ENCODE data around the gene TCTA.

TCTA gene

DNA sequence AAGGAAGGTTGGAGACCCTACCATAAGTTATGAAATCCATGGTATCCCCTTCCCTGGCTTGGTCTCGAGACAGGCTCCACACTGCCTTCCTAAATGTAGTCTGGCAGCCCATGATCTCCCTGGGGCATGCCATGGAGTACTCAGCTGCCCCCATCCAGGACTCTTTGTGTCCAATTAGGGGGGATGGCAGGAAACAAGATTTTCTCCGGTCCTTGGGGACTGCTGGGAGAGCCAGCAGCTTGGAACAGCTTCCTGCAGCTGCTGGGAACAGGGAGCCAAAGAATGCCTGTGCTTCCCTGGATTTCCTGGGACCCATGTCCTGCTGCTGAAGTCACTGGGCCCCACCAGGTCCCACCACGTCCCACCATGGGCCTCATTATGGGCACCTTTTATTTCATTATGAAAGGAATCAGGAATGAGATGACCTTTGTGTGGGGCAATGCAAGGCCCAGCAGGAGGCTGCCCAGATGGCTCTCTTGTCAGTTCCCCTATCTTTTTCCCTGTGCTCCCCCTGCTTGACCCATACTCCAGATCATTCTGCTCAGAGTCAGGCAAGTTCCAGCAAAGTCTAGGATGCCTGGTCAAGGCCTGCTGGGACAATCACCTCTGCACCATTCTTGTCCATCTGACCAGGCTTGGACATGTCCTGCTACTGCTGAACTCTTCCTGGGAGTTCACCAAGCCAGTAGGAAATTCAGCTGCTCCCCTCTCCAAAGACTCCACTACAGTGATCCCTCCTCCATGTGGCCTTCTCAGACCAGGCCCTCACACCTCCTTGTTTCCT, 42.9 kb downstream of the TCTA start:
- H3K27me3 ChIP-seq (ENCODE audit: control insufficient read depth in 5 of 5, insufficient read depth in 4 of 5, low read length in 5 of 5) = no peaks in the 10 kb centered on the region
- H3K9ac ChIP-seq (ENCODE audit: low read length in 5 of 5) = peak overlapping the region in 2 of 5 donors; percentile 35 to 45
- peak overlapping the region; percentile 24 for H3K27ac ChIP-seq (ENCODE audit: low read depth, low read length)

DNA sequence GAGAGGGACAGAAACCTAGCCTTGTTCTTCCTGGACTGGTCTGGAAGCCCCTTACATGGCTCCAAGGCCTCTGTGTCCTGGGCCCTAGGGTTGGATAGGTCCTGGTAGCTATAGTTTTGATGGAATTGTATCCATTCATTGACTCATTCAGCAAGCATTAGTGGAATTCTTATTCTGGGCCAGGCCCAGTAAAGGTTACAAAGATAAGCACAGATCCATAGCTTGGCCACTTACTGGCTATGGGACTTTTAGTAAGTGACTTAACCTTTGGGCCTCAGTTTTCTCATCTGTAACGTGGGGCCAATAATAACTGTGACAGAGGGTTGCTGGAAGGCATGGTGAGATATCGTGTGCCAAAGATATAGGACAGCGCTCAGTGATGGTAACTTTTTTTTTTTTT, 44.2 kb downstream of the TCTA start:
- no peaks in the 10 kb centered on the region for H3K27me3 ChIP-seq (ENCODE audit: control insufficient read depth in 5 of 5, insufficient read depth in 4 of 5, low read length in 5 of 5)
- no peak overlapping the region for H3K27ac ChIP-seq (ENCODE audit: low read depth, low read length)
- H3K4me1 ChIP-seq (ENCODE audit: control insufficient read depth in 5 of 5, insufficient read depth in 5 of 5, low read length in 5 of 5) = peaks cover 8 to 21% (median 18%) of the 10 kb centered on the region in 5 donors
- no peaks in the 10 kb centered on the region for H3K9me3 ChIP-seq (ENCODE audit: control insufficient read depth in 5 of 5, low read length in 5 of 5)
- no peaks in the 10 kb centered on the region for H3K36me3 ChIP-seq (ENCODE audit: control insufficient read depth in 5 of 5, insufficient read depth in 5 of 5, low read length in 5 of 5)
- H3K4me3 ChIP-seq (ENCODE audit: low read depth in 1 of 5, low read length in 5 of 5) = no peak overlapping the region
- H3K9ac ChIP-seq (ENCODE audit: low read length in 5 of 5) = no peak overlapping the region

More for the DNA sequence above, 42.9 kb downstream of the TCTA start:
- Histone ChIP-seq H3K9me3 (ENCODE audit: control insufficient read depth in 5 of 5, low read length in 5 of 5) (no peaks in the 10 kb centered on the region), H3K4me1 (ENCODE audit: control insufficient read depth in 5 of 5, insufficient read depth in 5 of 5, low read length in 5 of 5) (peaks cover 8 to 16% (median 15%) of the 10 kb centered on the region in 5 donors), H3K4me3 (ENCODE audit: low read depth in 1 of 5, low read length in 5 of 5) (peak overlapping the region in 2 of 5 donors; percentile 13 to 25), H3K36me3 (ENCODE audit: control insufficient read depth in 5 of 5, insufficient read depth in 5 of 5, low read length in 5 of 5) (no peaks in the 10 kb centered on the region)

DNA sequence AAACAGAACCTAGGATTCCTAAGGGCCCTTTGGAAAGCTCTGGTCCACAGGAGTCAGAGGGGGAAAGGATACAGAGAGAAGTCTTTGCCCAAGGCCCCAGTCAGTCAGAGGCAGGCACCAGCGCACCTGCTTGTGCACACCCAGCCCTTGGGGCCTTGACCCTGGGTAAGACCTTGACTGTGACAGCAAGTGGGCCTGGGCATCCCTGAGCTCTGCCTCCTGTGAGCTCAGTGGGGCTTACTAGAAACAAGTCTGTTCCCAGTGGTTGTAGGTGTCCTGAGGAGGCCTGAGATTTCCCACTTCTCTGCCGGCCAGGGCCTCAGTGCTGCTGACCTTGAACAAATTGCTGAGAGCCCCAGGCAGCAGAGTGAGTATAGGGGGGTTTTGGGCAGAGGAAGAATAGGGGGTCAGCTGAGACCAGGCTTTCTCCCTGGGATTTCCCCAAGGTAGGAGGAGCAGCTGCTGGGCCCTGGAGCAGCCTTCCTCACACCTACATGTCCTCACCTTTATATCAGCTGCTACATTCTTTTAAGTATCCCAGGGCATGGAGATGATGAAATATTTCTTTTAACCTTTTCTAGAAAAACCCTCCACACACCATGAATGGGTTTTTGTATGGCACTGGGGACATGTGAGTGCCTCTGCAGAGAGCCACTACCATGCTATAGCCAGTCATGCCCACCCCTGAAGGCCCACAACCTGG, 48.1 kb downstream of the TCTA start:
- H3K27me3 ChIP-seq (ENCODE audit: control insufficient read depth in 5 of 5, insufficient read depth in 4 of 5, low read length in 5 of 5) = no peaks in the 10 kb centered on the region
- no peak overlapping the region for H3K27ac ChIP-seq (ENCODE audit: low read depth, low read length)
- no peaks in the 10 kb centered on the region for H3K9me3 ChIP-seq (ENCODE audit: control insufficient read depth in 5 of 5, low read length in 5 of 5)
- no peak overlapping the region for H3K9ac ChIP-seq (ENCODE audit: low read length in 5 of 5)
- H3K36me3 ChIP-seq (ENCODE audit: control insufficient read depth in 5 of 5, insufficient read depth in 5 of 5, low read length in 5 of 5) = no peaks in the 10 kb centered on the region
- H3K4me3 ChIP-seq (ENCODE audit: low read depth in 1 of 5, low read length in 5 of 5) = no peak overlapping the region
- peaks cover 1 to 17% (median 10%) of the 10 kb centered on the region in 5 donors for H3K4me1 ChIP-seq (ENCODE audit: control insufficient read depth in 5 of 5, insufficient read depth in 5 of 5, low read length in 5 of 5)

DNA sequence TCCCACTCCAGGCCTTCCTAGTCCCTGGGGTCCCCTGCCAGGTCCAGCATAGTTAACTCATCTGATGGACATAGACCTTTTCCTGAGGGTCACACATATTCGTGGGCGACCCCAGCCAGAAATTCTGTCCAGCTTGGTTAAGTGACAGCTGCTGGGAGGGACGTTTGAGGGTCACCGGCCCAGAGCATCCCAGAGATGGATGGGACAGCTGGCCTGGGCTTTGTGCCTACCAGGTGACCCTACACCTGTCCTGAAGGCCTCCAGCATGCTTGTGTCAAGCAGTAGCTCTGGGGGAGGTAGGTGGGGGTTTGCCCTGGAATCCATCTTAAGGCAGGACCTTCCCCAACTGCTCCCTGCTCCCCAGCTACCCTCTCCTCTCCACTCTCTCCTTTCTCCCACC, 48.7 kb downstream of the TCTA start:
- Histone ChIP-seq H3K4me1 (ENCODE audit: control insufficient read depth in 5 of 5, insufficient read depth in 5 of 5, low read length in 5 of 5) (peaks cover 0 to 13% (median 5%) of the 10 kb centered on the region in 5 donors), H3K27ac (ENCODE audit: low read depth, low read length) (no peak overlapping the region), H3K27me3 (ENCODE audit: control insufficient read depth in 5 of 5, insufficient read depth in 4 of 5, low read length in 5 of 5) (no peaks in the 10 kb centered on the region), H3K9ac (ENCODE audit: low read length in 5 of 5) (no peak overlapping the region), H3K9me3 (ENCODE audit: control insufficient read depth in 5 of 5, low read length in 5 of 5) (no peaks in the 10 kb centered on the region), H3K36me3 (ENCODE audit: control insufficient read depth in 5 of 5, insufficient read depth in 5 of 5, low read length in 5 of 5) (no peaks in the 10 kb centered on the region), H3K4me3 (ENCODE audit: low read depth in 1 of 5, low read length in 5 of 5) (no peak overlapping the region)

DNA sequence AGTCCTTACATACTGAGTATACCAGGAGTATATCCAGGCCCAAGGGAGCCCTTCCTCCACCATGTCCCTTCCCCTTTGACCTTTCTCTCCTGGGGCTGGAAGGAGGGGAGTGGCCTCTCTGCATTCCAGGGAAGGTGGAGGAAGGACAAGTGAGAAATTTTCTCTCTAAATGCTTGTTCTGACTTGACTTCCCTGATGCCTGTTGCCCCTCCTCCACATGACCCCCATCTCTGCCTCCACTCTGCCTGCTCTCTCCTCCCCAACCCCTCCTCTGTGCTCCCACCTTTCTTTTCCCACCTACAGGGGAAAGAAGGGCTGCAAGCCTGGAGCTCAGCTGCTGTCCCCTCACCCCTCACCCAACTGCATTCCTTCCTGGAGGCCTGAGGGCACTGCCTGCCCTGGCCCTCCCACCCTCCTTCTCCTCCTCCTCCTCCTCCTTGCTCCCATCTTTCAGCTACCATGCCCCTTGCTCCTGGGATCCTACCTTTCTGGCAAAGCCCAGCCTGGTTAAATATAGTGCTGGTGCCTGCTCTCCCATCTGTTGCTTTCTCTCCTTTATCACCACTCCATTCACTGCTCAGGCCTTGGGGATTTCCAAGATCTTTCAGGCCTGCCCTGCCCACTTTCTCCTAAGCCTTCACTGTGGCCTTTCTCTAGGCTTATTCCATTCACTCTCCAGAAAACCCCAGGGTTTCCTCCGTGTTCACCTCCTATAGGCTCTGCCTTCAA, 49.4 kb downstream of the TCTA start:
- Histone ChIP-seq H3K9me3 (ENCODE audit: control insufficient read depth in 5 of 5, low read length in 5 of 5) (no peaks in the 10 kb centered on the region), H3K36me3 (ENCODE audit: control insufficient read depth in 5 of 5, insufficient read depth in 5 of 5, low read length in 5 of 5) (no peaks in the 10 kb centered on the region), H3K4me1 (ENCODE audit: control insufficient read depth in 5 of 5, insufficient read depth in 5 of 5, low read length in 5 of 5) (peaks cover 0 to 13% (median 5%) of the 10 kb centered on the region in 5 donors), H3K27me3 (ENCODE audit: control insufficient read depth in 5 of 5, insufficient read depth in 4 of 5, low read length in 5 of 5) (no peaks in the 10 kb centered on the region), H3K4me3 (ENCODE audit: low read depth in 1 of 5, low read length in 5 of 5) (no peak overlapping the region), H3K9ac (ENCODE audit: low read length in 5 of 5) (no peak overlapping the region), H3K27ac (ENCODE audit: low read depth, low read length) (no peak overlapping the region)

DNA sequence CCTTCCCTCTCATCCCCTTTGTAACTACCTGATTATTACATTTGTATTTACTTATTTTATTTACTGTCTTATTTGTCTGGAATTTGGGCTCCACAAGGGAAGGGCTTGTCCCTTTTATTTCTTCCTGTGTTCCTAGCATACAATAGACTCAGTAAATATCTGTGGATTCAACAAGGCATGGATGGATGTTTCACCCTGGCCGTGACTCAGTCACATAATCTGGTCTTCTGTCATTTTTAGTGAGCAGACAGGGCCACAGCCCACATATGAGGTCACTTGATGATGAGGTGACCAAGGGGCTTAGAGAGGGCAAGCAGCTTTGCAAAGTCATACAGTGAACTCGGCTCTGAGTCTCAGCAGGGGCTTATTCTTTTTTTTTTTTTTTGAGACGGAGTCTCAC, 50.0 kb downstream of the TCTA start:
- H3K4me1 ChIP-seq (ENCODE audit: control insufficient read depth in 5 of 5, insufficient read depth in 5 of 5, low read length in 5 of 5) = peaks cover 0 to 13% (median 5%) of the 10 kb centered on the region in 5 donors

DNA sequence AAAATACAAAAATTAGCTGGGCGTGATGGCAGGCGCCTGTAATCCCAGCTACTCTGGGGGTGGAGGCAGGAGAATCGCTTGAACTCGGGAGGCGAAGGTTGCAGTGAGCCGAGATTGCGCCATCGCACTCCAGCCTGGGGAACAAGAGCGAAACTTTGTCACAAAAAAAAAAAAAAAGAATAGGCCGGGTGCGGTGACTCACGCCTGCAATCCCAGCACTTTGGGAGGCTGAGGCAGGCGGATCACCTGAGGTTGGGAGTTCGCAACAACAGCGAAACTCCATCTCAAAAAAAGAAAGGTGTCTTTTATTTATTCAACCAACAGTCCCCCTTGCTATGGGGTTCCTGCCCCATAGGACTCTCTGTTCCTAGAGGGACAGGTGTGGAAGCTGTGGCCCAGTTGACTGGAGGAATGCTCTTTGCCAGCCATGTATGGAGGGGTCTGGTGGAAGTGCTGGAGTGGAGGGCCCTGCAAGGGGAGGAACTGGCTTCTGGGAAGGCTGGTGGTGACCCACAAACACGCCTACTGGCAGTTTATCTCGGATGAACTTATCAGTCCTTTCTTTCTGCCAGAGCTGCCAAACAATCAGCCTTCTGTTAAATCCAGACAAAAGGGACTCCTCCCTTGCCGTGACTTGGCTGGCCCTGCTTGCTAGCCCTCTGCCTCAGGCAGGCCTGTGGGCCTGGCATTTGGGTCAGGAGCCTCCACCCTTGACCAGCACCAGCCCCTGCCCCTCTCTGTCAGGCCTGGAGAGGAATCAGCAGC, 53.2 kb downstream of the TCTA start:
- Histone ChIP-seq H3K9me3 (ENCODE audit: control insufficient read depth in 5 of 5, low read length in 5 of 5) (no peaks in the 10 kb centered on the region), H3K27ac (ENCODE audit: low read depth, low read length) (no peak overlapping the region), H3K4me3 (ENCODE audit: low read depth in 1 of 5, low read length in 5 of 5) (no peak overlapping the region), H3K9ac (ENCODE audit: low read length in 5 of 5) (no peak overlapping the region), H3K27me3 (ENCODE audit: control insufficient read depth in 5 of 5, insufficient read depth in 4 of 5, low read length in 5 of 5) (no peaks in the 10 kb centered on the region), H3K36me3 (ENCODE audit: control insufficient read depth in 5 of 5, insufficient read depth in 5 of 5, low read length in 5 of 5) (no peaks in the 10 kb centered on the region), H3K4me1 (ENCODE audit: control insufficient read depth in 5 of 5, insufficient read depth in 5 of 5, low read length in 5 of 5) (peaks cover 3 to 24% (median 20%) of the 10 kb centered on the region in 5 donors)

More for the DNA sequence above, 50.0 kb downstream of the TCTA start:
- Histone ChIP-seq H3K9me3 (ENCODE audit: control insufficient read depth in 5 of 5, low read length in 5 of 5) (no peaks in the 10 kb centered on the region), H3K36me3 (ENCODE audit: control insufficient read depth in 5 of 5, insufficient read depth in 5 of 5, low read length in 5 of 5) (no peaks in the 10 kb centered on the region), H3K4me3 (ENCODE audit: low read depth in 1 of 5, low read length in 5 of 5) (no peak overlapping the region), H3K9ac (ENCODE audit: low read length in 5 of 5) (no peak overlapping the region), H3K27ac (ENCODE audit: low read depth, low read length) (no peak overlapping the region), H3K27me3 (ENCODE audit: control insufficient read depth in 5 of 5, insufficient read depth in 4 of 5, low read length in 5 of 5) (no peaks in the 10 kb centered on the region)

All from subcutaneous abdominal adipose tissue (tissue), 5 donors.